Liver (tissue), 9 donors: ENCODE measurements around the gene CYLD. TPM values are rescaled to one million over a fixed set of nuclear protein-coding genes. Genes with fewer than 3 reads are reported as not detected.
A peak's percentile ranks its signal among the peaks of the same experiment; 100 is the strongest.

Source experiments
- DNase-seq: peaks from one replicate; pipeline ENCODE4 v3.0.0-alpha.2; 2017; ENCODE audit warnings: low spot score
- H3K27ac ChIP-seq, 2 donors: one replicate each; pipeline ENCODE4 v1.7.0; 2013; ENCODE audit warnings: inconsistent platforms in 2 of 2, low read length in 2 of 2, control low read depth in 1 of 2, low read depth in 1 of 2, mild to moderate bottlenecking in 1 of 2
- H3K27me3 ChIP-seq, 4 donors: one replicate each; pipeline versions ENCODE4 v1.6.1 to v1.7.0; 2013; ENCODE audit warnings: low read length in 3 of 4, inconsistent platforms in 1 of 4, mild to moderate bottlenecking in 1 of 4, moderate library complexity in 1 of 4; ENCODE audit not compliant: control insufficient read depth in 4 of 4, insufficient read depth in 4 of 4
- H3K36me3 ChIP-seq, 4 donors: one replicate each; pipeline versions ENCODE4 v1.6.1 to v1.7.0; 2013; ENCODE audit warnings: low read length in 3 of 4, mild to moderate bottlenecking in 3 of 4, low read depth in 1 of 4, moderate library complexity in 1 of 4; ENCODE audit not compliant: control insufficient read depth in 4 of 4, insufficient read depth in 3 of 4
- H3K4me1 ChIP-seq, 4 donors: one replicate each; pipeline versions ENCODE4 v1.6.1 to v1.7.0; 2013; ENCODE audit warnings: low read length in 3 of 4, mild to moderate bottlenecking in 3 of 4, moderate library complexity in 1 of 4; ENCODE audit not compliant: control insufficient read depth in 4 of 4, insufficient read depth in 4 of 4
- H3K4me3 ChIP-seq, 3 donors: one replicate each; pipeline versions ENCODE4 v1.6.1 to v1.7.0; 2013; ENCODE audit warnings: low read length in 3 of 3, control low read depth in 1 of 3, low read depth in 1 of 3, mild to moderate bottlenecking in 1 of 3
- H3K9ac ChIP-seq, 2 donors: one replicate each; pipeline ENCODE4 v1.7.0; 2013; ENCODE audit warnings: low read length in 2 of 2, mild to moderate bottlenecking in 2 of 2, moderate library complexity in 2 of 2, control low read depth in 1 of 2, low read depth in 1 of 2
- H3K9me3 ChIP-seq, 4 donors: one replicate each; pipeline versions ENCODE4 v1.6.1 to v1.7.0; 2013; ENCODE audit warnings: low read length in 3 of 4; ENCODE audit not compliant: control insufficient read depth in 4 of 4
- EGR1 ChIP-seq, 2 donors: IDR thresholded peaks; 2 replicates each; pipeline ENCODE4 v1.6.1; 2016 to 2018; ENCODE audit warnings: antibody characterized with exemption in 2 of 2, low read depth in 2 of 2
- FOXA1 ChIP-seq: IDR thresholded peaks from 2 replicates; pipeline ENCODE4 v1.6.1; 2016; ENCODE audit warnings: antibody characterized with exemption
- FOXA2 ChIP-seq: IDR thresholded peaks from 2 replicates; pipeline ENCODE4 v1.6.1; 2016; ENCODE audit warnings: antibody characterized with exemption
- GABPA ChIP-seq, 2 donors: IDR thresholded peaks in 1 of 2; conservative IDR thresholded peaks in 1 of 2; 2 replicates each; pipeline ENCODE4 v1.6.1; 2016; ENCODE audit warnings: antibody characterized with exemption in 2 of 2, mild to moderate bottlenecking in 1 of 2, moderate library complexity in 1 of 2
- HNF4A ChIP-seq, 2 donors: conservative IDR thresholded peaks; 2 replicates each; pipeline ENCODE4 v1.6.1; 2016; ENCODE audit warnings: antibody characterized with exemption in 2 of 2, mild to moderate bottlenecking in 2 of 2
- HNF4G ChIP-seq: IDR thresholded peaks from 2 replicates; pipeline ENCODE4 v1.6.1; 2016; ENCODE audit warnings: antibody characterized with exemption
- MAX ChIP-seq: IDR thresholded peaks from 2 replicates; pipeline ENCODE4 v1.6.1; 2016; ENCODE audit warnings: antibody characterized with exemption
- NR2F2 ChIP-seq: IDR thresholded peaks from 2 replicates; pipeline ENCODE4 v1.6.1; 2016; ENCODE audit warnings: antibody characterized with exemption
- RAD21 ChIP-seq, 2 donors: IDR thresholded peaks; 2 replicates each; pipeline ENCODE4 v1.6.1; 2016; ENCODE audit warnings: antibody characterized with exemption in 2 of 2, mild to moderate bottlenecking in 2 of 2
- RXRA ChIP-seq, 2 donors: IDR thresholded peaks; 2 replicates each; pipeline ENCODE4 v1.6.1; 2017 to 2018; ENCODE audit warnings: antibody characterized with exemption in 2 of 2, mild to moderate bottlenecking in 1 of 2
- WGBS: extraction: QIAGEN DNeasy Blood & Tissue Kit; methylation state at CpG from one replicate; pipeline ENCODE4 v1.1.7; 2013; 5-methylcytosine and 5-hydroxymethylcytosine counted together
- polyA plus RNA-seq, 2 donors: library from polyadenylated mRNA; stranded (reverse) in 1 of 2; unstranded in 1 of 2; fragments of 200-250 nt in 1 of 2; fragments of >200 nt in 1 of 2; fragmentation: Nextera tagmentation in 1 of 2; extraction: Ambion mirVana in 1 of 2; gene quantifications; one replicate each; pipeline versions ENCODE4 v1.2.1 to v1.2.3, GENCODE V29; 2013 to 2015
- total RNA-seq, 2 donors: library from RNA; depleted of rRNA; stranded (reverse); fragments of >200 nt; gene quantifications; one replicate each; pipeline ENCODE4 v1.2.3, GENCODE V29; 2014
- TF ChIP-seq, protein P1 (sequence below): IDR thresholded peaks from 2 replicates; pipeline ENCODE4 v1.6.1; 2016; ENCODE audit warnings: antibody characterized with exemption, mild to moderate bottlenecking
- TF ChIP-seq, protein P2 (sequence below): fragments of 150-350 bp; IDR thresholded peaks from 2 replicates; pipeline ENCODE4 v1.5.1; 2017; ENCODE audit warnings: improper control_type of control experiment, low read depth, low read length; ENCODE audit not compliant: missing input control
- donor health status: healthy.
- donor health status: healthy.
- donor health status: healthy.
- donor health status: healthy.
- donor health status: healthy.

The CYLD gene
- total and polyA plus RNA-seq, 4 donors, result 8.2 to 42.7 (median 13.8) TPM

DNA sequence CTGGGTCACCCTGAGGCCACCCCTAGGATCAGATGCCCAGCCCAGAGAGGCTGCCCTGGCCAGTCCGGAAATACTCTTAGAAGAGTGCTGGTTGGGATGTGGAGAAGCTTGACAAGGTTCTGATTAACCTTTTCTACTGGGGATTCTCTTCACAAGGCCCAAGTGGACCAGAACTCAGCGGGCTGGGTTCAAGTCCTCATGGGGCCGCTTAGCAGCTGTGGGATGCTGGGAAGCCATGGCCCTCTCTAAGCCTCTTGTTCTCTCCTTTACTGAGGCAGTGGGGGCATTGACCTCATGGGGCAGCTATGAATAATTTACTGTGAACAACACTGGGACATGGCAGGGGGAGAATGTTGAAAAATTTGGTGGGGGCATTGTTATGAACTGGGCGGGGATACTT lies 92.8 kb downstream of the CYLD start (continued):
- TF ChIP-seq, protein P1, sequence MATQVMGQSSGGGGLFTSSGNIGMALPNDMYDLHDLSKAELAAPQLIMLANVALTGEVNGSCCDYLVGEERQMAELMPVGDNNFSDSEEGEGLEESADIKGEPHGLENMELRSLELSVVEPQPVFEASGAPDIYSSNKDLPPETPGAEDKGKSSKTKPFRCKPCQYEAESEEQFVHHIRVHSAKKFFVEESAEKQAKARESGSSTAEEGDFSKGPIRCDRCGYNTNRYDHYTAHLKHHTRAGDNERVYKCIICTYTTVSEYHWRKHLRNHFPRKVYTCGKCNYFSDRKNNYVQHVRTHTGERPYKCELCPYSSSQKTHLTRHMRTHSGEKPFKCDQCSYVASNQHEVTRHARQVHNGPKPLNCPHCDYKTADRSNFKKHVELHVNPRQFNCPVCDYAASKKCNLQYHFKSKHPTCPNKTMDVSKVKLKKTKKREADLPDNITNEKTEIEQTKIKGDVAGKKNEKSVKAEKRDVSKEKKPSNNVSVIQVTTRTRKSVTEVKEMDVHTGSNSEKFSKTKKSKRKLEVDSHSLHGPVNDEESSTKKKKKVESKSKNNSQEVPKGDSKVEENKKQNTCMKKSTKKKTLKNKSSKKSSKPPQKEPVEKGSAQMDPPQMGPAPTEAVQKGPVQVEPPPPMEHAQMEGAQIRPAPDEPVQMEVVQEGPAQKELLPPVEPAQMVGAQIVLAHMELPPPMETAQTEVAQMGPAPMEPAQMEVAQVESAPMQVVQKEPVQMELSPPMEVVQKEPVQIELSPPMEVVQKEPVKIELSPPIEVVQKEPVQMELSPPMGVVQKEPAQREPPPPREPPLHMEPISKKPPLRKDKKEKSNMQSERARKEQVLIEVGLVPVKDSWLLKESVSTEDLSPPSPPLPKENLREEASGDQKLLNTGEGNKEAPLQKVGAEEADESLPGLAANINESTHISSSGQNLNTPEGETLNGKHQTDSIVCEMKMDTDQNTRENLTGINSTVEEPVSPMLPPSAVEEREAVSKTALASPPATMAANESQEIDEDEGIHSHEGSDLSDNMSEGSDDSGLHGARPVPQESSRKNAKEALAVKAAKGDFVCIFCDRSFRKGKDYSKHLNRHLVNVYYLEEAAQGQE, result no peak
- no peak for TF ChIP-seq HNF4A (conservative IDR thresholded peaks at IDR 0.05)
- no peak for TF ChIP-seq HNF4G
- no peak for TF ChIP-seq FOXA2
- TF ChIP-seq NR2F2, result no peak

DNA sequence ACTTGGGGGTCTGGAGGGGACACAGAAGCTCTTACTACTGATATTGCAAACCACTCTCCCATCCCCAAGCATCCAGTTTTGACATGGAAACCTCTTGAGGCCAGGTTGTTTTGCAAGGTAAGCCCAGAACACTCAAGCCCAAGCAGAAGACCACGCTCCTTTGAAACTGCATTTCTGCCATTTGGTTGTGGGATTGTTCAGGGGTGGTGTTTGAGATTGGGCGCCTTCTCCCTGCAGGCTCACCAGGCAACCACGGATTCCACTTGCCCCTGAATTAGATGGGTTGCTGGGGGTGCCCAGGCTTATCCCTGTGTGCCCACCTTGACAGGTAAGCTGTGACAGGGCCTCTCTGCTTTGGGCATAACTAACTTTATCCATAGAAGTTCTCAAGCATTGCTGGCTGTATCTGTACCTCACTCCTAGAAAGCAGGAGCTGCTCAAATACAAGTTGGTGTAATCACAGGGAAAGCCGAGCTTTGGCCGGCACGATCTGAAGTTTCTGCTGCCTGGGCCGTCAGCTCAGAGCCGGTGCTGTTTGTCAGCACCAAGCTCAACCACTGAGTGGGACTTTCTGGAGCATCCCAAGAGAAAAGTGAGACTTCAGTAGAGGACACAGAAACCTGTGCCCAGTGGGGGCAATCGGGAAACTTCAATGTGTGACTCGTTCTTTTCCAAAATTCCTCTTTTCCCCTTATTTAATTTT lies 93.6 kb downstream of the CYLD start:
- Histone ChIP-seq H3K27ac (no peak overlapping the region), H3K27me3 (no peaks in the 10 kb centered on the region), H3K4me3 (no peak overlapping the region), H3K4me1 (peaks cover 5 to 27% (median 16%) of the 10 kb centered on the region in 4 donors), H3K9ac (no peak overlapping the region), H3K9me3 (no peaks in the 10 kb centered on the region), H3K36me3 (no peaks in the 10 kb centered on the region)
- no peak for DNase-seq
- 62% methylated on average over 10 of the region's 10 CpGs for WGBS
- TF ChIP-seq RXRA (IDR thresholded peaks at IDR 0.05) (peak in 1 of 2 donors; percentile 20), HNF4A (conservative IDR thresholded peaks at IDR 0.05) (peak; percentile 8 to 17), GABPA (IDR thresholded peaks at IDR 0.05 in 1 of 2, conservative IDR thresholded peaks at IDR 0.05 in 1 of 2) (no peak), RAD21 (IDR thresholded peaks at IDR 0.05) (peak in 1 of 2 donors; percentile 38), FOXA1 (no peak), MAX (no peak)
- TF ChIP-seq, protein P2, sequence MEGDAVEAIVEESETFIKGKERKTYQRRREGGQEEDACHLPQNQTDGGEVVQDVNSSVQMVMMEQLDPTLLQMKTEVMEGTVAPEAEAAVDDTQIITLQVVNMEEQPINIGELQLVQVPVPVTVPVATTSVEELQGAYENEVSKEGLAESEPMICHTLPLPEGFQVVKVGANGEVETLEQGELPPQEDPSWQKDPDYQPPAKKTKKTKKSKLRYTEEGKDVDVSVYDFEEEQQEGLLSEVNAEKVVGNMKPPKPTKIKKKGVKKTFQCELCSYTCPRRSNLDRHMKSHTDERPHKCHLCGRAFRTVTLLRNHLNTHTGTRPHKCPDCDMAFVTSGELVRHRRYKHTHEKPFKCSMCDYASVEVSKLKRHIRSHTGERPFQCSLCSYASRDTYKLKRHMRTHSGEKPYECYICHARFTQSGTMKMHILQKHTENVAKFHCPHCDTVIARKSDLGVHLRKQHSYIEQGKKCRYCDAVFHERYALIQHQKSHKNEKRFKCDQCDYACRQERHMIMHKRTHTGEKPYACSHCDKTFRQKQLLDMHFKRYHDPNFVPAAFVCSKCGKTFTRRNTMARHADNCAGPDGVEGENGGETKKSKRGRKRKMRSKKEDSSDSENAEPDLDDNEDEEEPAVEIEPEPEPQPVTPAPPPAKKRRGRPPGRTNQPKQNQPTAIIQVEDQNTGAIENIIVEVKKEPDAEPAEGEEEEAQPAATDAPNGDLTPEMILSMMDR, result no peak

DNA sequence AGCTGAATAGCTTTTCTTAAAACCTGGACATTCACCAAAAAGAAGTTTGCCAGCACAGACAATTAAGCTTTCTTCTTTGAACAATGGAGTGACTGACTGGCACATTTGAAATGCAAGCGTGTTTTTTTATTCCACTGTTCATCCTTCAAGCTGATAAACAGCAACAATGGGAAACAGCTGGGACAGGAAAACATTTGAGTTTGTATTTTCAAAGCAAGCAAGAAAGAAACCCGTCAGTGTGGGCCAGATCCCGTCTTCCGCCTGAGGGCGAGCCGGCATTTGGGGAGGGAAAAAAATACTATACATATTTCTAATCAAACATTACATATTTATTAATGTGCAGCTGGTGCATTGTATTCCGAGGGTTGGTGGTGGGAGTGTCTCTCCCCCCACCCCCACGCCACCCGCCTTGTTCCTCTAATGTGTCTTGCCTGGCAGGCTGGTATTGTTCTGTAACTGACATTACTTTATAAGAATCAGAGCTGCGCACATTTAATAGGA lies 94.3 kb downstream of the CYLD start:
- no peak overlapping the region for H3K9ac ChIP-seq
- H3K27me3 ChIP-seq, result no peaks in the 10 kb centered on the region
- H3K4me3 ChIP-seq, result no peak overlapping the region
- no peaks in the 10 kb centered on the region for H3K36me3 ChIP-seq
- H3K9me3 ChIP-seq, result no peaks in the 10 kb centered on the region
- no peak overlapping the region for H3K27ac ChIP-seq
- WGBS, result 84% methylated on average over 10 of the region's 10 CpGs
- no peak for DNase-seq
- TF ChIP-seq FOXA1 (no peak), EGR1 (IDR thresholded peaks at IDR 0.05; ENCODE audit: low read depth in 2 of 2) (no peak)
- peaks cover 5 to 30% (median 16%) of the 10 kb centered on the region in 4 donors for H3K4me1 ChIP-seq
